ENCODE measurements around the gene PPFIA2. TPM values are rescaled to one million over a fixed set of nuclear protein-coding genes. Genes with fewer than 3 reads are reported as not detected.
"Not testable (repeated sequence)": the region's sequence is repeated elsewhere in the genome, so short reads cannot be mapped to it uniquely, and the experiment has no call there.

PPFIA2 gene
- total RNA-seq, 4 donors from 2014 or later = 5.4 to 19.5 (median 18.5) TPM; not detected in 1

DNA sequence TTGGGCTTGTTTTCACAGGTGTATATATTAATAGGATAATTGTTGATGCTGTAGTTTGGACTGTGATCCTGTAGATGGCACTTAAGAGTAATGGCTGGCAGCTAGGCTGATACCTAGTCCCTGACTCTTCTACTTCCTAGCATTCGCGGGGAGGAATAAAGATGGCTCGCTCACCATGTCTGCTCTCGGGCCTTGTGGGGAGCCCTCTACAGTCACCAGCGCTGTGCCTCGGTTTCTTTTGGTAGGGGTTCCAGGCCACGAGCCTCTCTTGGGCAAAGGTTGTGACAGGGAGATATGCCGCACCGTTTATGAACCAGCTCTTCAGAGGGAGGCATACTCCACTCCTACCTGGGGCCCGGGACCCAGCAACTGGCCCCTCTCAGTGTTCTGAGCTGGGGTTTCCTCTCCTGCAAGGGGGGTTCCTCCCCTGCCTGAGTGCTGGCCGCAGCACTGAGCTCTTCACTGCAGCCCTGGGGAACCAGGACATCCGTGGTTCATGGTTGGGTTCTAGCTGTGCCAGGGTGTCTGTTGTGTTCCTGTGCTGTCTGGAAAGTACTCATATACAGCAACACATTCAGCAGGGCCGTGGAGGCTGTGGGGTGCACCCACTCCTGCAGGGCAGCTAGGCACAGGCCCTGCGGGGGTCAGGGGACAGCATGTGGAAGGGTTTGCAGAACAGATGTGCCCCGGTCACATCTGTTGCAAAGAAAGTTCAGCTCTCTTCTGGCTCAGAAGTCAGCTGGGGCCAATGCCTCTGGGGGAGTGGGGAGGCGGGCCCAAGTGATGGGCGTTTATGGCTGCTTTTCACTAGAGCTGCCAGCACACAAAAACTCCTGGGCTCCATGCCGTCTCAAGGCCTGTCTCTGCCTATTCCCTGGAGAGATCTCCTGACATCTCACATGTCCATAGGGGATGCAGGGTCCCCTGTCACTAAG is 147.9 kb downstream of the PPFIA2 start:
- Histone ChIP-seq H3K4me3 (no peak overlapping the region), H3K27ac (no peak overlapping the region), H3K27me3 (no peaks in the 10 kb centered on the region), H3K36me3 (no peaks in the 10 kb centered on the region), H3K9me3 (no peaks in the 10 kb centered on the region), H3K4me1 (no peaks in the 10 kb centered on the region)
- no peak for DNase-seq
- TF ChIP-seq, protein P1, sequence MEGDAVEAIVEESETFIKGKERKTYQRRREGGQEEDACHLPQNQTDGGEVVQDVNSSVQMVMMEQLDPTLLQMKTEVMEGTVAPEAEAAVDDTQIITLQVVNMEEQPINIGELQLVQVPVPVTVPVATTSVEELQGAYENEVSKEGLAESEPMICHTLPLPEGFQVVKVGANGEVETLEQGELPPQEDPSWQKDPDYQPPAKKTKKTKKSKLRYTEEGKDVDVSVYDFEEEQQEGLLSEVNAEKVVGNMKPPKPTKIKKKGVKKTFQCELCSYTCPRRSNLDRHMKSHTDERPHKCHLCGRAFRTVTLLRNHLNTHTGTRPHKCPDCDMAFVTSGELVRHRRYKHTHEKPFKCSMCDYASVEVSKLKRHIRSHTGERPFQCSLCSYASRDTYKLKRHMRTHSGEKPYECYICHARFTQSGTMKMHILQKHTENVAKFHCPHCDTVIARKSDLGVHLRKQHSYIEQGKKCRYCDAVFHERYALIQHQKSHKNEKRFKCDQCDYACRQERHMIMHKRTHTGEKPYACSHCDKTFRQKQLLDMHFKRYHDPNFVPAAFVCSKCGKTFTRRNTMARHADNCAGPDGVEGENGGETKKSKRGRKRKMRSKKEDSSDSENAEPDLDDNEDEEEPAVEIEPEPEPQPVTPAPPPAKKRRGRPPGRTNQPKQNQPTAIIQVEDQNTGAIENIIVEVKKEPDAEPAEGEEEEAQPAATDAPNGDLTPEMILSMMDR (IDR thresholded peaks at IDR 0.05) = no peak
- TF ChIP-seq POLR2A (IDR thresholded peaks at IDR 0.05) = no peak
- intact Hi-C loops (cut with DNase I; ENCODE audit: low total_unique reads) = no loop called here

DNA sequence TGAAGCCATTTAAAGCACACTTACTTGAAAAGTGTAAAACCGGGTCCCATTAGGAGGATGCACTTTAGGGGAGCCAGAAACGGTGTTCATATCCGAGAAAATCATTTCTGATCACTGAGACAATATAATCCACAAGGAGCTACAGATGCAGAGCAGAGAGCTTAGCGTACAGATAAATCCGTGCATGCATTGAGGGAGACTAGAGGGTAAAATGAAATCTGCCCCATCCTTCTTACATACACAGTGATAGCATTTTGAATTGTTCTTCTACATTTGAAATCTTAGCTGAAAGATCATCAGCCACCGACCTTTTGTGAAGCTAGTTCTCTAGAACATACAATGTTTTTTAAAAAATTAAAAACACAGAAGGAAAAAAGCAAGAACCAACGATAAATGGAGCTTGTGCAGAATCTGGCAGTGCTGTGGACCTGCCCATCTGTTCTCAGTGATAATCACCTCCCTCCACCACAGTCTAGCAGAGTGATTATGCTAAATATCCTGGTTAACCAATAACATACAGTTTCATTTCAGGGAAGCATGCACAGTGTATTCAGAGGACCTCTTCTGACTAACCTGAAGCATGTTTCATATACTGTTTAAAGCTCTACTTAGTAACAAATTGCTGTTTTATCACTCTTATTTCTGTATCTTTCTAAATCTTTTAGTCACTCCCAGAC is 161.1 kb downstream of the PPFIA2 start:
- no peak overlapping the region for H3K4me3 ChIP-seq
- H3K9me3 ChIP-seq = no peaks in the 10 kb centered on the region
- H3K27ac ChIP-seq = no peak overlapping the region
- TF ChIP-seq, protein P1 (IDR thresholded peaks at IDR 0.05) = no peak
- no peak for TF ChIP-seq POLR2A (IDR thresholded peaks at IDR 0.05)
- no peak for DNase-seq
- no peaks in the 10 kb centered on the region for H3K27me3 ChIP-seq
- no peaks in the 10 kb centered on the region for H3K36me3 ChIP-seq
- intact Hi-C loops (cut with DNase I; ENCODE audit: low total_unique reads) = no loop called here
- H3K4me1 ChIP-seq = no peaks in the 10 kb centered on the region

DNA sequence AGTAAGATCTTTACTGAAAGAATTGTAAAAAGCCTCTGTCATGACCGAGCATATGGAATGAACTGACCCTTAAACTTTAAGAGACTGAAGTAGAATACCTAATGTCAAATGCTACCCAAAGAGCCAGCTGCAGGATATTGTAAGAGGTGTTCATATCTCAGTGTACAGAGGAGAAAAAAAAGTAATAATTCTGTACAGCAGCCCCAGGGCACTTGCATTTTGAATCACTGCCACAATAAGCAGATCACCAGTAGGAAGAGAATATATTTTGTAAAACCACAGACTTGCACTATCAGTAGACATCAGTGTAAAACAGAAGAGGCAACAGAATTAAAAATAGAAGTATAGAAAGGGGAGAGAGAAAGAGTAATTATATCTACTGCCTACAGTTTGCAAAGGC is 162.6 kb downstream of the PPFIA2 start:
- Histone ChIP-seq H3K9me3 (no peaks in the 10 kb centered on the region), H3K4me1 (no peaks in the 10 kb centered on the region), H3K4me3 (no peak overlapping the region), H3K27me3 (no peaks in the 10 kb centered on the region), H3K27ac (no peak overlapping the region), H3K36me3 (no peaks in the 10 kb centered on the region)
- intact Hi-C loops (cut with DNase I; ENCODE audit: low total_unique reads) = no loop called here
- TF ChIP-seq, protein P1 (IDR thresholded peaks at IDR 0.05) = no peak
- TF ChIP-seq POLR2A (IDR thresholded peaks at IDR 0.05) = no peak
- DNase-seq = no peak

DNA sequence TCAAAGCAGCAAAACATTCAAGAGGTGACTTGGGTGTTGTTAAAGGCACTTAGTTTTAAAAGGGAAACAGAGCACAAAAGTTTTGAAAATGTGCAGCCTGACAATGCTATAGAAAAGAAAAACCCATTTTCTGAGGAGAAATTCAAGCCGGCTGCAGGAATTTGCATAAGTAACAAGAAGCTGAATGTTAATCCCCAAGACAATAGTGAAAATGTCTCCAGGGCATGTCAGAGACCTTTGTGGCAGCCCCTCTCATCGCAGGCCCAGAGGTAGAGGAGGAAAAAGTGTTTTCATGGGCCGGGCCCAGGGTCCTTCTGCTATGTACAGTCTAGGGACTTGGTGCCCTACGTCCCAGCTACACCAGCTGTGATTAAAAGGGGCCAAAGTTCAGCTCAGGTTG is 167.9 kb downstream of the PPFIA2 start:
- H3K27me3 ChIP-seq = no peaks in the 10 kb centered on the region
- DNase-seq = no peak
- no peaks in the 10 kb centered on the region for H3K4me1 ChIP-seq
- H3K9me3 ChIP-seq = no peaks in the 10 kb centered on the region
- no peaks in the 10 kb centered on the region for H3K36me3 ChIP-seq
- H3K4me3 ChIP-seq = no peak overlapping the region
- intact Hi-C loops (cut with DNase I; ENCODE audit: low total_unique reads) = no loop called here
- TF ChIP-seq, protein P1 (IDR thresholded peaks at IDR 0.05) = no peak
- TF ChIP-seq POLR2A (IDR thresholded peaks at IDR 0.05) = no peak
- H3K27ac ChIP-seq = no peak overlapping the region

DNA sequence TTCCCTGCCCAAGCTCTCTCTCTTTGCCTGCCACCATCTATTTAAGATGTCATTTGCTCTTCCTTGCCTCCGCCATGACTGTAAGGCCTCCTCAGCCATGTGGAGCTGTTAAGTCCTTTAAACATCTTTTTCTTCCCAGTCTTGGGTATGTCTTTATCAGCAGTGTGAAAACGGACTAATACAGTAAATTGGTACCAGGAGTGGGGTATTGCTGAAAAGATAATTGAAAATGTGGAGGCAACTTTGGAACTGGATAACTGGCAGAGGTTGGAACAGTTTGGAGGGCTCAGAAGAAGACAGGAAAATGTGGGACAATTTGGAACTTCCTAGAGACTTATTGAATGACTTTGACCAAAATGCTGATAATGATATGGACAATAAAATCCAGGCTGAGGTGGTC is 168.4 kb downstream of the PPFIA2 start:
- H3K27me3 ChIP-seq; H3K4me3 ChIP-seq; intact Hi-C loops (cut with DNase I; ENCODE audit: low total_unique reads); H3K27ac ChIP-seq; DNase-seq; H3K4me1 ChIP-seq; H3K36me3 ChIP-seq; H3K9me3 ChIP-seq: not testable (repeated sequence)
